ENCODE measurements around the gene RNF130. TPM values are rescaled to one million over a fixed set of nuclear protein-coding genes. Genes with fewer than 3 reads are reported as not detected.

Gene RNF130
- total and polyA plus RNA-seq, 2 of the 13 experiments (the other 11 are each of a cell fraction or from before 2014, with no cell fraction given) = 28.2 to 28.3 TPM

DNA sequence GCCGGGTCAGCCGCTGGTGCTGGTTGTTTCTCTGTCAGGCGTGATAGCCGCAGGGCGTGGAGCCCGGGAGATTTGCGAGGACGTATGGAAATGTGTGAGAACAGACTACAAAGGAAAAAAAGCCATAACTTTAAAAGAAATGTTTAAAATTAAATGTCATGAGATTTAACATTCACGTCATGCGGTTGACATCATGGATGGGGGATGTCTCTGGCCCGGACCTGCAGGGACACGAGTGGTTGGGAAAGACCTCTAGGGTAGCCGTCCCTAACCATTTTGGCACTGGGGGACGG lies 643 bp upstream of the RNF130 start (continued):
- TF ChIP-seq ZBTB20 (CRISPR knock-in tag; IDR thresholded peaks at IDR 0.05; ENCODE audit: borderline replicate concordance, low read depth) (peak; percentile 89; the same call in 1 of the 2 replicates), STAG1 (CRISPR knock-in tag; IDR thresholded peaks at IDR 0.05) (no peak), NCOA1 (CRISPR knock-in tag; IDR thresholded peaks at IDR 0.05) (no peak), ZNF879 (CRISPR knock-in tag; IDR thresholded peaks at IDR 0.05) (no peak), YEATS2 (CRISPR knock-in tag; IDR thresholded peaks at IDR 0.05; ENCODE audit: borderline replicate concordance) (no peak; the same call in 1 of the 2 replicates), GATAD1 (CRISPR knock-in tag; IDR thresholded peaks at IDR 0.05) (no peak), RXRA (CRISPR knock-in tag; IDR thresholded peaks at IDR 0.05) (peak; percentile 82; the same call in 1 of the 2 replicates), CHCHD3 (CRISPR knock-in tag; IDR thresholded peaks at IDR 0.05) (no peak), SNAI1 (CRISPR knock-in tag; IDR thresholded peaks at IDR 0.05; ENCODE audit: borderline replicate concordance) (peak; percentile 87), SIN3B (IDR thresholded peaks at IDR 0.05; ENCODE audit: low read length) (no peak), FIP1L1 (IDR thresholded peaks at IDR 0.05; ENCODE audit: borderline replicate concordance, insufficient read depth, low read depth, low read length) (no peak), CEBPB (IDR thresholded peaks at IDR 0.05; ENCODE audit: borderline replicate concordance, low read depth, low read length) (no peak), ZNF564 (CRISPR knock-in tag; IDR thresholded peaks at IDR 0.05) (no peak), HOXA3 (CRISPR knock-in tag; IDR thresholded peaks at IDR 0.05) (no peak), NONO (IDR thresholded peaks at IDR 0.05) (no peak), NONO (CRISPR knock-in tag; conservative IDR thresholded peaks at IDR 0.05) (no peak), NFIB (CRISPR knock-in tag; IDR thresholded peaks at IDR 0.05; ENCODE audit: borderline replicate concordance) (0 out of 2 replicates have a peak, but pooled peaks have one; percentile 37), ZNF329 (CRISPR knock-in tag; IDR thresholded peaks at IDR 0.05; ENCODE audit: low read depth) (no peak; the same call in 1 of the 2 replicates), HOXA7 (CRISPR knock-in tag; IDR thresholded peaks at IDR 0.05) (no peak)
- TF ChIP-seq, protein P1, sequence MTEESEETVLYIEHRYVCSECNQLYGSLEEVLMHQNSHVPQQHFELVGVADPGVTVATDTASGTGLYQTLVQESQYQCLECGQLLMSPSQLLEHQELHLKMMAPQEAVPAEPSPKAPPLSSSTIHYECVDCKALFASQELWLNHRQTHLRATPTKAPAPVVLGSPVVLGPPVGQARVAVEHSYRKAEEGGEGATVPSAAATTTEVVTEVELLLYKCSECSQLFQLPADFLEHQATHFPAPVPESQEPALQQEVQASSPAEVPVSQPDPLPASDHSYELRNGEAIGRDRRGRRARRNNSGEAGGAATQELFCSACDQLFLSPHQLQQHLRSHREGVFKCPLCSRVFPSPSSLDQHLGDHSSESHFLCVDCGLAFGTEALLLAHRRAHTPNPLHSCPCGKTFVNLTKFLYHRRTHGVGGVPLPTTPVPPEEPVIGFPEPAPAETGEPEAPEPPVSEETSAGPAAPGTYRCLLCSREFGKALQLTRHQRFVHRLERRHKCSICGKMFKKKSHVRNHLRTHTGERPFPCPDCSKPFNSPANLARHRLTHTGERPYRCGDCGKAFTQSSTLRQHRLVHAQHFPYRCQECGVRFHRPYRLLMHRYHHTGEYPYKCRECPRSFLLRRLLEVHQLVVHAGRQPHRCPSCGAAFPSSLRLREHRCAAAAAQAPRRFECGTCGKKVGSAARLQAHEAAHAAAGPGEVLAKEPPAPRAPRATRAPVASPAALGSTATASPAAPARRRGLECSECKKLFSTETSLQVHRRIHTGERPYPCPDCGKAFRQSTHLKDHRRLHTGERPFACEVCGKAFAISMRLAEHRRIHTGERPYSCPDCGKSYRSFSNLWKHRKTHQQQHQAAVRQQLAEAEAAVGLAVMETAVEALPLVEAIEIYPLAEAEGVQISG (CRISPR knock-in tag; IDR thresholded peaks at IDR 0.05) = no peak
- TF ChIP-seq, protein P2, sequence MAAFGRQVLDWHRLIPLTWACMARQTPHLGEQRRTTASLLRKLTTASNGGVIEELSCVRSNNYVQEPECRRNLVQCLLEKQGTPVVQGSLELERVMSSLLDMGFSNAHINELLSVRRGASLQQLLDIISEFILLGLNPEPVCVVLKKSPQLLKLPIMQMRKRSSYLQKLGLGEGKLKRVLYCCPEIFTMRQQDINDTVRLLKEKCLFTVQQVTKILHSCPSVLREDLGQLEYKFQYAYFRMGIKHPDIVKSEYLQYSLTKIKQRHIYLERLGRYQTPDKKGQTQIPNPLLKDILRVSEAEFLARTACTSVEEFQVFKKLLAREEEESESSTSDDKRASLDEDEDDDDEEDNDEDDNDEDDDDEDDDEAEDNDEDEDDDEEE (CRISPR knock-in tag; IDR thresholded peaks at IDR 0.05) = no peak
- TF ChIP-seq, protein P3, sequence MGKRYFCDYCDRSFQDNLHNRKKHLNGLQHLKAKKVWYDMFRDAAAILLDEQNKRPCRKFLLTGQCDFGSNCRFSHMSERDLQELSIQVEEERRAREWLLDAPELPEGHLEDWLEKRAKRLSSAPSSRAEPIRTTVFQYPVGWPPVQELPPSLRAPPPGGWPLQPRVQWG (CRISPR knock-in tag; IDR thresholded peaks at IDR 0.05; ENCODE audit: borderline replicate concordance, low read depth) = 0 out of 2 replicates have a peak, but pooled peaks have one; percentile 84
- TF ChIP-seq, protein P4, sequence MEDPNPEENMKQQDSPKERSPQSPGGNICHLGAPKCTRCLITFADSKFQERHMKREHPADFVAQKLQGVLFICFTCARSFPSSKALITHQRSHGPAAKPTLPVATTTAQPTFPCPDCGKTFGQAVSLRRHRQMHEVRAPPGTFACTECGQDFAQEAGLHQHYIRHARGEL (CRISPR knock-in tag; IDR thresholded peaks at IDR 0.05) = peak; percentile 75; the same call in 1 of the 2 replicates
- TF ChIP-seq, protein P5, sequence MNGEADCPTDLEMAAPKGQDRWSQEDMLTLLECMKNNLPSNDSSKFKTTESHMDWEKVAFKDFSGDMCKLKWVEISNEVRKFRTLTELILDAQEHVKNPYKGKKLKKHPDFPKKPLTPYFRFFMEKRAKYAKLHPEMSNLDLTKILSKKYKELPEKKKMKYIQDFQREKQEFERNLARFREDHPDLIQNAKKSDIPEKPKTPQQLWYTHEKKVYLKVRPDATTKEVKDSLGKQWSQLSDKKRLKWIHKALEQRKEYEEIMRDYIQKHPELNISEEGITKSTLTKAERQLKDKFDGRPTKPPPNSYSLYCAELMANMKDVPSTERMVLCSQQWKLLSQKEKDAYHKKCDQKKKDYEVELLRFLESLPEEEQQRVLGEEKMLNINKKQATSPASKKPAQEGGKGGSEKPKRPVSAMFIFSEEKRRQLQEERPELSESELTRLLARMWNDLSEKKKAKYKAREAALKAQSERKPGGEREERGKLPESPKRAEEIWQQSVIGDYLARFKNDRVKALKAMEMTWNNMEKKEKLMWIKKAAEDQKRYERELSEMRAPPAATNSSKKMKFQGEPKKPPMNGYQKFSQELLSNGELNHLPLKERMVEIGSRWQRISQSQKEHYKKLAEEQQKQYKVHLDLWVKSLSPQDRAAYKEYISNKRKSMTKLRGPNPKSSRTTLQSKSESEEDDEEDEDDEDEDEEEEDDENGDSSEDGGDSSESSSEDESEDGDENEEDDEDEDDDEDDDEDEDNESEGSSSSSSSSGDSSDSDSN (CRISPR knock-in tag; IDR thresholded peaks at IDR 0.05) = no peak
- TF ChIP-seq, protein P6, sequence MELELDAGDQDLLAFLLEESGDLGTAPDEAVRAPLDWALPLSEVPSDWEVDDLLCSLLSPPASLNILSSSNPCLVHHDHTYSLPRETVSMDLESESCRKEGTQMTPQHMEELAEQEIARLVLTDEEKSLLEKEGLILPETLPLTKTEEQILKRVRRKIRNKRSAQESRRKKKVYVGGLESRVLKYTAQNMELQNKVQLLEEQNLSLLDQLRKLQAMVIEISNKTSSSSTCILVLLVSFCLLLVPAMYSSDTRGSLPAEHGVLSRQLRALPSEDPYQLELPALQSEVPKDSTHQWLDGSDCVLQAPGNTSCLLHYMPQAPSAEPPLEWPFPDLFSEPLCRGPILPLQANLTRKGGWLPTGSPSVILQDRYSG (CRISPR knock-in tag; IDR thresholded peaks at IDR 0.05) = no peak
